K562 (cell line): ENCODE results near the gene MACROD2. TPM values are rescaled to one million over a fixed set of nuclear protein-coding genes. Genes with fewer than 3 reads are reported as not detected.

Experiments used
- ATAC-seq: fragments of 200-7000 bp; cut with Tn5 transposase; 3 replicates; pipeline ENCODE4 v1.9.1; 2020; ENCODE audit warnings: moderate library complexity
- BruUV-seq: library from RNA; stranded (reverse); fragments of 400-500 nt; replicated peaks from 2 replicates; lab custom pipeline; 2021; lab: Mats Ljungman, UMichigan
- CTCF ChIA-PET: fragments of 300-600 bp; formaldehyde crosslinking; extraction: SDS; loops from one replicate; lab custom pipeline; 2021; ENCODE audit warnings: low intra/inter-chr PET ratio; lab: Yijun Ruan, JAX
- POLR2A ChIA-PET: fragments of 300-600, 350-650 bp; sonication (Branson Sonifier 250); formaldehyde crosslinking; extraction: SDS; loops from one replicate; lab custom pipeline; 2021; ENCODE audit warnings: antibody characterized with exemption, inconsistent platforms; lab: Yijun Ruan, JAX
- DNase-seq, 4 experiments: peaks; one replicate each; pipeline versions ENCODE4 v3.0.0 to v3.0.0-alpha.2; 2011 to 2018; ENCODE audit warnings: low spot score in 3 of 4, mixed read lengths in 3 of 4; ENCODE audit errors: extremely low read depth in 1 of 4
- FAIRE-seq: peaks from 2 replicates; lab custom pipeline; 2011; peaks lifted over from hg19 to GRCh38; lab: Jason Lieb, UNC
- H2AFZ ChIP-seq: 2 replicates; pipeline ENCODE4 v1.6.0; 2011; ENCODE audit warnings: low read depth, low read length, control low read depth, inconsistent platforms
- H3K27ac ChIP-seq: fragments of 200-600 bp; 3 replicates; pipeline ENCODE4 v1.8.0; 2011; ENCODE audit warnings: low read depth, mild to moderate bottlenecking, control low read depth, inconsistent platforms, low read length, moderate library complexity, mixed read lengths; ENCODE audit errors: extremely low read depth
- H3K27me3 ChIP-seq, 2 experiments: fragments of 300-600 bp in 1 of 2; 2 replicates in 1 of 2; 3 replicates in 1 of 2; pipeline versions ENCODE4 v1.6.0 to v1.8.0; 2011; ENCODE audit warnings: inconsistent platforms in 2 of 2, low read length in 2 of 2, mild to moderate bottlenecking in 1 of 2, mixed read lengths in 1 of 2, moderate library complexity in 1 of 2; ENCODE audit not compliant: control insufficient read depth in 2 of 2, insufficient read depth in 2 of 2
- H3K36me3 ChIP-seq: fragments of 300-600 bp; 3 replicates; pipeline ENCODE4 v1.8.0; 2011; ENCODE audit warnings: mild to moderate bottlenecking, low read length, inconsistent platforms; ENCODE audit not compliant: control insufficient read depth, insufficient read depth
- H3K4me1 ChIP-seq, 2 experiments: fragments of 200-600 bp in 1 of 2; replicated peaks in 1 of 2; 2 replicates in 1 of 2; 3 replicates in 1 of 2; pipeline versions ENCODE4 v1.5.1 to v1.8.0; 2011; ENCODE audit warnings: inconsistent platforms in 2 of 2, low read length in 2 of 2, mild to moderate bottlenecking in 1 of 2, mixed read lengths in 1 of 2, moderate library complexity in 1 of 2; ENCODE audit not compliant: control insufficient read depth in 2 of 2, insufficient read depth in 2 of 2
- H3K4me2 ChIP-seq: 2 replicates; pipeline ENCODE4 v1.6.1; 2011; ENCODE audit warnings: low read length, control low read depth, inconsistent platforms, mixed read lengths; ENCODE audit not compliant: insufficient read depth
- H3K4me3 ChIP-seq: fragments of 200-600 bp; sonication (generic), shearing (Covaris generic); 2 replicates; pipeline ENCODE4 v1.5.1; 2016; ENCODE audit warnings: control low read depth, inconsistent platforms
- H3K79me2 ChIP-seq: fragments of 200-600 bp; 3 replicates; pipeline ENCODE4 v1.8.0; 2011; ENCODE audit warnings: low read length, inconsistent platforms; ENCODE audit not compliant: control insufficient read depth, insufficient read depth
- H3K9ac ChIP-seq, 2 experiments: 2 replicates each; pipeline versions ENCODE4 v1.6.0 to v1.6.1; 2011; ENCODE audit warnings: low read depth in 2 of 2, low read length in 2 of 2, control low read depth in 1 of 2, inconsistent platforms in 1 of 2, mild to moderate bottlenecking in 1 of 2, mixed read lengths in 1 of 2; ENCODE audit not compliant: insufficient read depth in 1 of 2
- H3K9me1 ChIP-seq: one replicate; pipeline ENCODE4 v1.6.0; 2011; ENCODE audit warnings: inconsistent platforms, mild to moderate bottlenecking, low read length, moderate library complexity; ENCODE audit not compliant: control insufficient read depth, insufficient read depth
- H3K9me3 ChIP-seq: replicated peaks from 2 replicates; pipeline ENCODE4 v1.5.1; 2011; ENCODE audit warnings: low read depth, low read length, inconsistent platforms; ENCODE audit not compliant: control insufficient read depth, insufficient read depth
- H4K20me1 ChIP-seq: replicated peaks from 2 replicates; pipeline ENCODE4 v1.6.1; 2011; ENCODE audit warnings: low read length, inconsistent platforms, mixed read lengths; ENCODE audit not compliant: control insufficient read depth, insufficient read depth
- CREBBP ChIP-seq: IDR thresholded peaks from one replicate; pipeline ENCODE4 v1.6.1; 2012; ENCODE audit warnings: low read depth, mild to moderate bottlenecking, control low read depth, inconsistent platforms, low read length
- CTCFL ChIP-seq: IDR thresholded peaks from 2 replicates; pipeline ENCODE4 v1.6.1; 2011; ENCODE audit warnings: borderline replicate concordance, low read depth, mild to moderate bottlenecking, moderate library complexity, low read length; ENCODE audit not compliant: insufficient read depth, poor library complexity, severe bottlenecking
- HNRNPK ChIP-seq: fragments of 200-400 bp; formaldehyde crosslinking; IDR thresholded peaks from one replicate; pipeline ENCODE4 v1.6.1; 2018; ENCODE audit warnings: mild to moderate bottlenecking, low read depth, low read length; ENCODE audit not compliant: poor library complexity, severe bottlenecking
- MBD2 ChIP-seq: sonication (generic); IDR thresholded peaks from 2 replicates; pipeline ENCODE4 v1.6.1; 2016; ENCODE audit warnings: low read depth, borderline replicate concordance
- PTBP1 ChIP-seq: fragments of 200-400 bp; formaldehyde crosslinking; IDR thresholded peaks from 2 replicates; pipeline ENCODE4 v1.6.1; 2017; ENCODE audit warnings: low read depth, low read length
- RFX7 ChIP-seq: fragments of 250-450 bp; sonication (Bioruptor Pico); IDR thresholded peaks from 2 replicates; pipeline ENCODE4 v1.5.1; 2021; ENCODE audit warnings: mild to moderate bottlenecking
- SIRT6 ChIP-seq: IDR thresholded peaks from one replicate; pipeline ENCODE4 v1.6.1; 2012; ENCODE audit warnings: low read depth, mild to moderate bottlenecking, control low read depth, inconsistent platforms, low read length, moderate library complexity
- SNAPC5 ChIP-seq: fragments of 250-450 bp; sonication (Bioruptor Pico); IDR thresholded peaks from 2 replicates; pipeline ENCODE4 v1.8.0; 2021; ENCODE audit warnings: moderate library complexity, mild to moderate bottlenecking, inconsistent platforms
- THAP12 ChIP-seq: fragments of 250-450 bp; sonication (Bioruptor Pico); IDR thresholded peaks from 2 replicates; pipeline ENCODE4 v1.9.0; 2021; ENCODE audit warnings: mild to moderate bottlenecking, inconsistent platforms
- ZNF184 ChIP-seq: sonication (generic); formaldehyde crosslinking; IDR thresholded peaks from 2 replicates; pipeline ENCODE4 v1.5.0; 2020; ENCODE audit warnings: missing genetic modification reagents
- ZNF699 ChIP-seq: fragments of 250-450 bp; sonication (Bioruptor Pico); IDR thresholded peaks from 2 replicates; pipeline ENCODE4 v1.8.0; 2021; ENCODE audit warnings: mild to moderate bottlenecking, moderate library complexity; ENCODE audit not compliant: insufficient replicate concordance
- ZNF75A ChIP-seq: fragments of 450-650 bp; formaldehyde crosslinking; IDR thresholded peaks from 2 replicates; pipeline ENCODE4 v1.4.0; 2020; ENCODE audit warnings: mild to moderate bottlenecking
- WGBS: fragments of 100-300 bp; shearing (Covaris generic); methylation state at CpG from one replicate; pipeline ENCODE4 v1.1.6; 2016; ENCODE audit warnings: low coverage, mixed read lengths; ENCODE audit not compliant: insufficient coverage; ENCODE audit errors: missing lambda C conversion rate; 5-methylcytosine and 5-hydroxymethylcytosine counted together
- in situ Hi-C: fragments of 300-500 bp; cut with MboI; formaldehyde crosslinking; loops from 4 replicates; pipeline ENCODE4 v1.15.0; 2018; ENCODE audit warnings: inconsistent platforms, mixed read lengths
- intact Hi-C: fragments of 100-400 bp; cut with micrococcal nuclease; formaldehyde crosslinking; loops from 2 replicates; pipeline ENCODE4 v1.14.2; 2022
- polyA plus RNA-seq, 8 experiments: library from polyadenylated mRNA; depleted of rRNA in 4 of 8; stranded (reverse) in 5 of 8; unstranded in 3 of 8; fragments of >200 nt; fragmentation: Nextera tagmentation in 2 of 8; fragmentation: Illumina TruSeq in 1 of 8; extraction: Ambion mirVana in 2 of 8; extraction: Trizol in 1 of 8; gene quantifications; 2 replicates each; pipeline versions ENCODE4 v1.2.1 to v1.2.3, GENCODE V29; 2011 to 2014; ENCODE audit warnings: inconsistent platforms in 1 of 8, missing spikeins in 1 of 8
- total RNA-seq, 7 experiments: library from RNA; depleted of rRNA in 6 of 7; stranded (reverse); fragments of >200 nt in 6 of 7; fragmentation: Illumina TruSeq in 2 of 7; extraction: Trizol in 2 of 7; gene quantifications; 2 replicates each; pipeline versions ENCODE4 v1.2.1 to v1.2.3, GENCODE V29; 2011 to 2021; ENCODE audit warnings: low replicate concordance in 1 of 7

The MACROD2 gene
- total and polyA plus RNA-seq, 9 of the 15 experiments (the other 6 are each of a cell fraction or from before 2014, with no cell fraction given): not detected

- ChIA-PET POLR2A (no interaction called here), CTCF (no interaction called here)
- no peak for ATAC-seq
- intact Hi-C loops: no loop called here
- no peaks in the 10 kb centered on the region for H3K4me1 ChIP-seq
- H3K27ac ChIP-seq: no peak overlapping the region
- H3K4me3 ChIP-seq: no peak overlapping the region
- FAIRE-seq: no peak
- 4% methylated on average over 4 of the region's 4 CpGs for WGBS
- no peak overlapping the region for H3K4me2 ChIP-seq
- BruUV-seq: no TSS peak
- in situ Hi-C loops: no loop called here
- H4K20me1 ChIP-seq: no peaks in the 10 kb centered on the region
- no peaks in the 10 kb centered on the region for H3K27me3 ChIP-seq
- H3K9ac ChIP-seq: no peak overlapping the region
- H2AFZ ChIP-seq: no peak overlapping the region
- H3K9me1 ChIP-seq: no peaks in the 10 kb centered on the region
- no peak for DNase-seq
- TF ChIP-seq CREBBP: no peak
- no peaks in the 10 kb centered on the region for H3K79me2 ChIP-seq
- H3K9me3 ChIP-seq: no peaks in the 10 kb centered on the region
- H3K36me3 ChIP-seq: no peaks in the 10 kb centered on the region
Measured at GRCh38 chr20:15449061-15449460, 1453.7 kb downstream of the MACROD2 start.

GRCh38 chr20:15451241-15451640, 1455.9 kb downstream of the MACROD2 start:
- no peak overlapping the region for H3K27ac ChIP-seq
- no peak overlapping the region for H2AFZ ChIP-seq
- H3K27me3 ChIP-seq: no peaks in the 10 kb centered on the region
- no peaks in the 10 kb centered on the region for H3K4me1 ChIP-seq
- BruUV-seq: no TSS peak
- no peaks in the 10 kb centered on the region for H3K9me3 ChIP-seq
- intact Hi-C loops: no loop called here
- ATAC-seq (no peak), DNase-seq (no peak), FAIRE-seq (no peak)
- in situ Hi-C loops: no loop called here
- no peaks in the 10 kb centered on the region for H3K36me3 ChIP-seq
- CTCF ChIA-PET: no interaction called here
- TF ChIP-seq RFX7 (no peak), ZNF75A (no peak), SIRT6 (no peak), SNAPC5 (CRISPR knock-in tag) (no peak), HNRNPK (no peak), PTBP1 (no peak), THAP12 (no peak), ZNF184 (no peak), ZNF699 (no peak), CTCFL (no peak), MBD2 (no peak)
- H3K9ac ChIP-seq: no peak overlapping the region
- 17% methylated on average over 1 of the region's 2 CpGs for WGBS
- H3K9me1 ChIP-seq: no peaks in the 10 kb centered on the region
- H3K79me2 ChIP-seq: no peaks in the 10 kb centered on the region
- no peaks in the 10 kb centered on the region for H4K20me1 ChIP-seq
- POLR2A ChIA-PET: no interaction called here
- H3K4me3 ChIP-seq: no peak overlapping the region
- H3K4me2 ChIP-seq: no peak overlapping the region
